A549 (cell line): ENCODE measurements around the gene MARVELD2. TPM values are rescaled to one million over a fixed set of nuclear protein-coding genes. Genes with fewer than 3 reads are reported as not detected.

Source experiments
- ATAC-seq, 2 experiments: fragments of 200-7000 bp in 1 of 2; fragments of >200 bp in 1 of 2; cut with Nextera tagmentation in 1 of 2; cut with Tn5 transposase in 1 of 2; 3 replicates each; pipeline versions ENCODE4 v1.8.0 to v1.9.1; 2018 to 2020; ENCODE audit warnings: mild to moderate bottlenecking in 1 of 2, moderate library complexity in 1 of 2
- CTCF ChIA-PET: fragments of 300-600 bp; sonication (Branson Sonifier 250); formaldehyde crosslinking; extraction: SDS; loops from one replicate; lab custom pipeline; 2021; ENCODE audit warnings: antibody characterized with exemption, inconsistent platforms; lab: Yijun Ruan, JAX
- POLR2A ChIA-PET: fragments of 350-600 bp; formaldehyde crosslinking; extraction: SDS; loops from one replicate; lab custom pipeline; 2021; ENCODE audit warnings: antibody characterized with exemption, inconsistent platforms; lab: Yijun Ruan, JAX
- DNase-seq, 2 experiments: peaks; one replicate each; pipeline versions ENCODE4 v3.0.0 to v3.0.0-alpha.2; 2011 to 2016; ENCODE audit warnings: low read depth in 1 of 2, low spot score in 1 of 2
- FAIRE-seq: peaks from 2 replicates; lab custom pipeline; 2011; peaks lifted over from hg19 to GRCh38; lab: Jason Lieb, UNC
- H3K27ac ChIP-seq, 2 experiments: fragments of >200 bp; sonication (Bioruptor Twin); formaldehyde crosslinking; 3 replicates each; pipeline ENCODE4 v1.5.1; 2016 to 2017
- H3K4me1 ChIP-seq: fragments of >200 bp; sonication (Bioruptor Twin); formaldehyde crosslinking; 3 replicates; pipeline ENCODE4 v1.6.1; 2016
- H3K4me2 ChIP-seq: fragments of >200 bp; sonication (Bioruptor Twin); formaldehyde crosslinking; 3 replicates; pipeline ENCODE4 v1.6.1; 2016
- H3K4me3 ChIP-seq: fragments of >200 bp; sonication (Bioruptor Twin); formaldehyde crosslinking; 3 replicates; pipeline ENCODE4 v1.5.1; 2016
- H3K9me3 ChIP-seq: fragments of >200 bp; sonication (Bioruptor Twin); formaldehyde crosslinking; 3 replicates; pipeline ENCODE4 v1.6.1; 2016
- BCL3 ChIP-seq: fragments of >200 bp; sonication (Bioruptor Twin); formaldehyde crosslinking; IDR thresholded peaks from 3 replicates; pipeline ENCODE4 v1.6.1; 2016
- CBX8 ChIP-seq: fragments of 200-600 bp; sonication (generic); IDR thresholded peaks from 2 replicates; pipeline ENCODE4 v1.6.1; 2016
- CEBPB ChIP-seq, 2 experiments: fragments of >200 bp in 1 of 2; sonication (Bioruptor Twin) in 1 of 2; formaldehyde crosslinking in 1 of 2; IDR thresholded peaks; 2 replicates each; pipeline ENCODE4 v1.6.1; 2012 to 2016
- CHD2 ChIP-seq: fragments of 150-350 bp; IDR thresholded peaks from 2 replicates; pipeline ENCODE4 v1.6.1; 2014; ENCODE audit warnings: low read length; ENCODE audit not compliant: partially characterized antibody
- CHD4 ChIP-seq: fragments of 200-600 bp; sonication (generic); IDR thresholded peaks from 2 replicates; pipeline ENCODE4 v1.6.1; 2016; ENCODE audit warnings: antibody characterized with exemption, mild to moderate bottlenecking, borderline replicate concordance
- CTCF ChIP-seq: fragments of >200 bp; sonication (Bioruptor Twin); formaldehyde crosslinking; IDR thresholded peaks from 3 replicates; pipeline ENCODE4 v1.5.1; 2016
- E2F6 ChIP-seq: IDR thresholded peaks from 2 replicates; pipeline ENCODE4 v1.6.1; 2012; ENCODE audit warnings: low read depth, borderline replicate concordance
- EHF ChIP-seq: fragments of 250-450 bp; sonication (Bioruptor Pico); IDR thresholded peaks from 2 replicates; pipeline ENCODE4 v1.5.0; 2020; ENCODE audit warnings: mild to moderate bottlenecking
- GATA3 ChIP-seq: IDR thresholded peaks from 2 replicates; pipeline ENCODE4 v1.6.1; 2012; ENCODE audit warnings: borderline replicate concordance
- HOXA7 ChIP-seq: fragments of 250-450 bp; sonication (Bioruptor Pico); IDR thresholded peaks from 2 replicates; pipeline ENCODE4 v1.5.0; 2020; ENCODE audit warnings: mild to moderate bottlenecking, moderate library complexity
- HOXB13 ChIP-seq: fragments of 250-450 bp; sonication (Bioruptor Pico); IDR thresholded peaks from 2 replicates; pipeline ENCODE4 v1.5.0; 2020; ENCODE audit warnings: low read depth, mild to moderate bottlenecking, moderate library complexity
- KDM5A ChIP-seq: fragments of 200-600 bp; sonication (generic); IDR thresholded peaks from 2 replicates; pipeline ENCODE4 v1.6.1; 2016; ENCODE audit warnings: antibody characterized with exemption, mild to moderate bottlenecking
- MAFK ChIP-seq: fragments of 450-650 bp; IDR thresholded peaks from 2 replicates; pipeline ENCODE4 v1.6.1; 2014; ENCODE audit not compliant: partially characterized antibody
- MAX ChIP-seq: IDR thresholded peaks from 2 replicates; pipeline ENCODE4 v1.6.1; 2012
- MYC ChIP-seq: IDR thresholded peaks from 2 replicates; pipeline ENCODE4 v1.6.1; 2012; ENCODE audit warnings: mild to moderate bottlenecking, inconsistent platforms, low read length, improper control_type of control experiment, borderline replicate concordance
- NFE2L2 ChIP-seq: fragments of 150-350 bp; conservative IDR thresholded peaks from 2 replicates; pipeline ENCODE4 v1.6.1; 2014; ENCODE audit warnings: low read length
- REST ChIP-seq: fragments of 200-600 bp; sonication (generic); IDR thresholded peaks from 2 replicates; pipeline ENCODE4 v1.6.1; 2016; ENCODE audit warnings: antibody characterized with exemption, mild to moderate bottlenecking, moderate library complexity
- SMC3 ChIP-seq: fragments of >200 bp; sonication (Bioruptor Twin); formaldehyde crosslinking; IDR thresholded peaks from 3 replicates; pipeline ENCODE4 v1.6.1; 2018; ENCODE audit warnings: inconsistent platforms
- USF2 ChIP-seq: fragments of 450-650 bp; IDR thresholded peaks from 2 replicates; pipeline ENCODE4 v1.6.1; 2014; ENCODE audit warnings: antibody characterized with exemption
- ZNF302 ChIP-seq: fragments of 250-450 bp; sonication (Bioruptor Pico); IDR thresholded peaks from 2 replicates; pipeline ENCODE4 v1.9.0; 2021; ENCODE audit warnings: inconsistent platforms, mild to moderate bottlenecking, moderate library complexity
- ZSCAN20 ChIP-seq: fragments of 250-450 bp; sonication (Bioruptor Pico); IDR thresholded peaks from 2 replicates; pipeline ENCODE4 v1.8.0; 2022; ENCODE audit warnings: mild to moderate bottlenecking, moderate library complexity
- WGBS: methylation state at CpG from one replicate; pipeline ENCODE4 v1.1.6; 2017; ENCODE audit errors: missing lambda C conversion rate; 5-methylcytosine and 5-hydroxymethylcytosine counted together
- polyA plus RNA-seq, 4 experiments: library from polyadenylated mRNA; depleted of rRNA in 3 of 4; stranded (reverse); fragments of >200 nt; fragmentation: RNase III in 1 of 4; extraction: RNeasy Plus Mini Kit Qiagen cat#74134 plus additional on column Dnase treatment in 1 of 4; gene quantifications; 2 replicates in 3 of 4; 3 replicates in 1 of 4; pipeline ENCODE4 v1.2.3, GENCODE V29; 2011 to 2017

MARVELD2 gene
- polyA plus RNA-seq, 2 of the 4 experiments (the other 2 are of a cell fraction): 2.3 to 10.2 TPM

- Histone ChIP-seq H3K4me3 (no peak overlapping the region), H3K4me1 (no peaks in the 10 kb centered on the region), H3K9me3 (no peaks in the 10 kb centered on the region), H3K27ac (no peak overlapping the region), H3K4me2 (no peak overlapping the region)
- CTCF ChIA-PET: no interaction called here
- no peak for ATAC-seq
- POLR2A ChIA-PET: no interaction called here
- TF ChIP-seq NFE2L2: no peak
- TF ChIP-seq MAFK: peak; percentile 87
- no peak for TF ChIP-seq CHD2
- no peak for TF ChIP-seq HOXA7 (CRISPR knock-in tag)
- FAIRE-seq: no peak
- DNase-seq: no peak
Observed at GRCh38 chr5:69378376-69378775, 36.5 kb upstream of the MARVELD2 start.

GRCh38 chr5:69404659-69405330 lies 10.1 kb upstream of the MARVELD2 start:
- H3K27ac ChIP-seq: no peak overlapping the region
- ChIA-PET CTCF (interaction anchor here (0.7 kb wide), 1 partner anchor 346 kb away, joined by 3 read pairs; no protein-coding TSS in a partner anchor), POLR2A (no interaction called here)
- H3K4me1 ChIP-seq: no peaks in the 10 kb centered on the region
- no peaks in the 10 kb centered on the region for H3K9me3 ChIP-seq
- no peak overlapping the region for H3K4me2 ChIP-seq
- no peak for FAIRE-seq
- no peak for DNase-seq
- ATAC-seq: no peak
- TF ChIP-seq GATA3 (no peak), E2F6 (no peak), NFE2L2 (no peak), REST (no peak), HOXB13 (CRISPR knock-in tag) (no peak), ZNF302 (CRISPR knock-in tag) (no peak), ZSCAN20 (CRISPR knock-in tag) (no peak), MAX (no peak), KDM5A (no peak), CHD2 (no peak), EHF (no peak), BCL3 (no peak), CHD4 (no peak)
- TF ChIP-seq, all 56 proteins: peak for 0
- no peak overlapping the region for H3K4me3 ChIP-seq
- WGBS: 89% methylated on average over 15 of the region's 15 CpGs

- POLR2A ChIA-PET: no interaction called here
- ATAC-seq (no peak), FAIRE-seq (no peak), DNase-seq (no peak)
- Histone ChIP-seq H3K27ac (peak overlapping the region; percentile 77 to 89), H3K4me2 (peak overlapping the region; percentile 87), H3K9me3 (no peaks in the 10 kb centered on the region), H3K4me1 (peaks cover 7% of the 10 kb centered on the region; the same call in 1 of the 3 replicates), H3K4me3 (peak overlapping the region; percentile 76)
- TF ChIP-seq CEBPB (IDR thresholded peaks at IDR 0.05) (no peak), USF2 (no peak), CTCF (no peak), CBX8 (no peak), MYC (no peak), SMC3 (no peak), E2F6 (no peak)
- CTCF ChIA-PET: interaction anchor here (1.1 to 1.4 kb wide), 3 partner anchors 68 to 81 kb away, joined by 3 to 4 read pairs (median 3); no protein-coding TSS in a partner anchor
- WGBS: 56% methylated on average over 18 of the region's 18 CpGs
Observed at GRCh38 chr5:69415584-69415958, 655 bp downstream of the MARVELD2 start.
